ENCODE results near the gene KATNB1. TPM values are rescaled to one million over a fixed set of nuclear protein-coding genes. Genes with fewer than 3 reads are reported as not detected.

The KATNB1 gene, protein sequence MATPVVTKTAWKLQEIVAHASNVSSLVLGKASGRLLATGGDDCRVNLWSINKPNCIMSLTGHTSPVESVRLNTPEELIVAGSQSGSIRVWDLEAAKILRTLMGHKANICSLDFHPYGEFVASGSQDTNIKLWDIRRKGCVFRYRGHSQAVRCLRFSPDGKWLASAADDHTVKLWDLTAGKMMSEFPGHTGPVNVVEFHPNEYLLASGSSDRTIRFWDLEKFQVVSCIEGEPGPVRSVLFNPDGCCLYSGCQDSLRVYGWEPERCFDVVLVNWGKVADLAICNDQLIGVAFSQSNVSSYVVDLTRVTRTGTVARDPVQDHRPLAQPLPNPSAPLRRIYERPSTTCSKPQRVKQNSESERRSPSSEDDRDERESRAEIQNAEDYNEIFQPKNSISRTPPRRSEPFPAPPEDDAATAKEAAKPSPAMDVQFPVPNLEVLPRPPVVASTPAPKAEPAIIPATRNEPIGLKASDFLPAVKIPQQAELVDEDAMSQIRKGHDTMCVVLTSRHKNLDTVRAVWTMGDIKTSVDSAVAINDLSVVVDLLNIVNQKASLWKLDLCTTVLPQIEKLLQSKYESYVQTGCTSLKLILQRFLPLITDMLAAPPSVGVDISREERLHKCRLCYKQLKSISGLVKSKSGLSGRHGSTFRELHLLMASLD
- total RNA-seq (2022; extraction: Qiagen RNA extraction), result 16.4 to 19.8 TPM (median 18.7 TPM) in 5 replicates

DNA sequence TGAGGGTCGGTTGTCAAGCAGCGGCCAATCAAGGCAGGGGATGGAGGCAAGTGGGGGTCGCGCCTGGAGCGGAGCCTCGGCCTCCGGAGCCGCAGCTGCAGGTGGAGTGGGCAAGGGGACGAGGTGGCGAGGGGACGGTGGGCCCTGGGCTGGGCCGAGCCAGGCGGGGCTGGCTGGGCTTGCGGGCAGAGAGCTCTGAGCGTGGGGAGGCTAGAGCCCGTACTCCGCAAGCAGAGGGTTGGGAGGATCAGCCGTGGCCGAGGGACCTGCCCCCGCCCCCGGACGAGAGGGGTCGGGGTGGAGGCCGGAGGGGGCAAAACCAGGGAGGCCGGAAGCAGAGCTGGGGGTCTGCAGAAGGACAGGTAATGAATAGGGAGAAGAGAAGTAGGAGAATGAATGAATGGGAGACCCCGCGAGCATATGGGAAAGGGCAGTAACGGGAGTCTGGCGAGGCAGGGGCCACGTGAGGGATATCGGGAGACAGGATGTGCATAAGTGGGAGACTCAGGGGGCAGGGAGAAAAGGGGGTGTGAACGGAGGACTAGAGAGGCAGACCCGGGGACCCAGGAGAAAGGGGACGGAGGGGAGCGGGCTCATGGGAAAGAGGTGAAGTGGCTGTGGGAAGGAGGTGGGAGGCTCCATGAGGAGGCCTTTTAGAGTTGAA lies at the start of gene KATNB1:
Gene KATNB1 (plus strand): TSS at position 16 of the 664 bp plus-strand sequence. CDS start 1,474 bp downstream, outside the sequence.

DNA sequence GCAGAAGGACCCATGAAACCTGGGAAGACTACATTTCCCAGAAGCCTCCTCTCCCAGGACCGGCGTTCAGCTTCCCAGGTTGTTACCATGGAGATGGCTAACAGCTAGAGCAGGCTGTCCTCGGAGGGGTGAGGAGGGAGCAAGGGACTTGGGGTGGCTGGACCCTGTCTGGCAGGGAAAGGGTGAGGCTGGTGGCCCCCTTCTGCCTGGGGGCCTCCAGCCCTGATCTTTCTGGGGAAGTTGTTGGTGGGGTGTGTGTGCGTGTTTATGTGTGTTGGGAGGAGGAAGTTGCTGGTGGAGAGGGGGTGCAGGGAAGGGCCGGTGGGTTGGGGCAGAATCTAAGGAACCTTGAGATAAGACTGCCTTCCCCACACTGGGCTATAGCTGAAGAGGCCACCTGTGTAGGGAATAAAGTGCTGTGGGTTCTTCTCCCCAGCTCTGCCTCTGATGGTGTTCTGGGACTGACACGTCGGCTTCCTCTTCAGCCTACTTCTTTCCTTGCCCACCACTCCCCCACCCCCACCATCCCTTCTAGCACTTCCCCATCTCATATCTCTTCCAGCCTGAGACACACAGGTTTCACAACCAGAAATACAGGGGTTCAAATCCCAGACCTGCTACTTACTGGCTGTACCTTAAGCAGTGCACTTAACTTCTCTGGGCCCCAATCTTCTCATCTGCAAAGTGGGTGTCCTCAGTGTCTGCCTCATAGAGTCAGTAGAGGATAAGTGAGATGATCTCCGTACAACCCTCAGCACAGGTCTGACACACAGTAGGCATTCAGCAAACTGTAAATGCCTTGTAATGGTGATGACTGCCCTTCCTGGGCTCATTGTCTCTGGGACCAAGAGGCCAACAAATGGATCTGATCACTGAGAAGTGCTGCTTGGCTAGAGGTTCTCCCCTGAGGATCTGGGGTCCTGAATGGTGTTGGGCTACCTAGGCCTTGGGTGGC lies 40.6 kb upstream of the KATNB1 start, which contains the start of gene DRC7:
Gene DRC7 (plus strand): TSS at position 82 of the 955 bp plus-strand sequence. CDS start 3,144 bp downstream, outside the sequence.

DNA sequence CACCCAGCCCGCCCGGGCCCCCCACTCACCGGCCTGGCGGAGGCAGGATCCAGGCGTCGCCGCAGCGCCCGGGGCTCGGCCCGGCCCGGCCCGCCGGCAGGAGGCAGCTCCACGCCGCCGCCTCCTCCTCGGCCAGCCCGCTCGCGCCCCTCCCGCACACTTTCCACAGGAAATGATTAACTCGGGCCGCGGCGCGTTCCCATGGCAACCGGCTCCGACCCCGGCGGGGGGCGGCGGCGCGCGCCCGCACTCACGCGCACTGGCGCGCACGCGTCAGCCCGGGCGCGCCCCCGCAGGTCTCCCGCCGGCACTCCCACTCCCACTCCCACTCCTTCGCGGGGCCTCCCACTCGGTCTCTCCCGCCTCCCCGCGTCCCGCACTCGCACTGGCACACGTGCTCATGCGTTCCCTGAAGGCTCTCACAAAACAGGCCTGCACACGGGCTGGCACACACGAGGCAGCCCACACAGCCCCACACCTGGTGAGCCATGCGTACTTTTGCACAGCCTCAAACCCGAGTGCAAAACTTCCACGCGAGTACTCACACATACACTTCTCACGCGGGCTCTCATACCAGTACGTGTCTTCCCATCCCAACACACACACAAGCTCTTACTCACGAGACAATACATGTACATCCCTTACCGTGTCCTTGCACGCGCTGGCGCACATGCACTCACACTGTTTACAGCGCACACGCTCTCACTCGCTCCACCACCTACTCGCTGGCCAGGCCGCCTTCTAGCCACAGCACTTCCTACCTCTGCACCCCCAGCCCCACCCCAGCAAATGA lies 67.0 kb downstream of the KATNB1 start, which contains the start of gene KIFC3:
Gene KIFC3 (minus strand): TSS at position 151 of the 793 bp plus-strand sequence. CDS start 4,248 bp downstream, outside the sequence.

Other genes starting within 250 kb of the KATNB1 start
- 28.2 to 41.6 TPM (median 35.7 TPM) in 5 replicates for gene DOK4, start 249.3 kb upstream of the KATNB1 start, total RNA-seq (2022; extraction: Qiagen RNA extraction)
- gene CCDC102A, start 199.2 kb upstream of the KATNB1 start, total RNA-seq (2022; extraction: Qiagen RNA extraction), result 6.8 to 10.1 TPM (median 7.3 TPM) in 5 replicates
- gene ADGRG5, start 193.1 kb upstream of the KATNB1 start, total RNA-seq (2022; extraction: Qiagen RNA extraction), result 0.06 to 0.09 TPM (median 0.08 TPM) in 4 of 5 replicates, not detected in the other
- gene ADGRG1, start 107.1 kb upstream of the KATNB1 start, total RNA-seq (2022; extraction: Qiagen RNA extraction), result 143 to 209 TPM (median 198 TPM) in 5 replicates
- 0.41 to 0.88 TPM (median 0.46 TPM) in 5 replicates for gene ADGRG3, start 67.5 kb upstream of the KATNB1 start, total RNA-seq (2022; extraction: Qiagen RNA extraction)
- gene DRC7, start 41.0 kb upstream of the KATNB1 start, total RNA-seq (2022; extraction: Qiagen RNA extraction), result 0.06 to 0.23 TPM (median 0.10 TPM) in 4 of 5 replicates, not detected in the other
- 115 to 142 TPM (median 135 TPM) in 5 replicates for gene KIFC3, start 66.7 kb downstream of the KATNB1 start, total RNA-seq (2022; extraction: Qiagen RNA extraction)
- gene CNGB1, start 235.4 kb downstream of the KATNB1 start, total RNA-seq (2022; extraction: Qiagen RNA extraction), result 0.06 to 0.18 TPM (median 0.09 TPM) in 5 replicates